NCI-H1436 treated with DMSO at 0.1 percent for 48 hours (cell line): ENCODE measurements around the gene MYH9.

ENCODE experiments used
- DNase-seq: peaks from one replicate; lab custom pipeline; 2025; lab: John Stamatoyannopoulos, UW

The MYH9 gene

GRCh38 chr22:36330655-36331305 is 57.0 kb downstream of the MYH9 start:
- DNase-seq, result no peak

- DNase-seq, result no peak
Observed at GRCh38 chr22:36330127-36330526, 57.6 kb downstream of the MYH9 start.

GRCh38 chr22:36329254-36330078 is 58.3 kb downstream of the MYH9 start:
- no peak for DNase-seq

GRCh38 chr22:36328635-36329253 is 59.0 kb downstream of the MYH9 start:
- no peak for DNase-seq

GRCh38 chr22:36327922-36328551 is 59.7 kb downstream of the MYH9 start:
- no peak for DNase-seq

GRCh38 chr22:36326178-36327161 is 61.3 kb downstream of the MYH9 start:
- DNase-seq, result no peak

GRCh38 chr22:36325154-36326031 is 62.4 kb downstream of the MYH9 start:
- DNase-seq, result no peak

- DNase-seq, result no peak
Observed at GRCh38 chr22:36324414-36324813, 63.4 kb downstream of the MYH9 start.

GRCh38 chr22:36323855-36324331 is 63.9 kb downstream of the MYH9 start:
- no peak for DNase-seq

- DNase-seq, result peak; percentile 59
Observed at GRCh38 chr22:36323182-36323854, 64.4 kb downstream of the MYH9 start.

- DNase-seq, result no peak
Observed at GRCh38 chr22:36322602-36322915, 65.2 kb downstream of the MYH9 start.

- DNase-seq, result no peak
Observed at GRCh38 chr22:36321797-36322601, 65.8 kb downstream of the MYH9 start.

- no peak for DNase-seq
Observed at GRCh38 chr22:36320553-36320952, 67.2 kb downstream of the MYH9 start.

- no peak for DNase-seq
Observed at GRCh38 chr22:36319595-36320497, 67.9 kb downstream of the MYH9 start.

- no peak for DNase-seq
Observed at GRCh38 chr22:36318442-36318841, 69.3 kb downstream of the MYH9 start.

GRCh38 chr22:36317658-36318271 is 70.0 kb downstream of the MYH9 start:
- DNase-seq, result no peak

GRCh38 chr22:36316419-36316818 is 71.3 kb downstream of the MYH9 start:
- no peak for DNase-seq
